ENCODE data around the gene ZNF185.

DNA sequence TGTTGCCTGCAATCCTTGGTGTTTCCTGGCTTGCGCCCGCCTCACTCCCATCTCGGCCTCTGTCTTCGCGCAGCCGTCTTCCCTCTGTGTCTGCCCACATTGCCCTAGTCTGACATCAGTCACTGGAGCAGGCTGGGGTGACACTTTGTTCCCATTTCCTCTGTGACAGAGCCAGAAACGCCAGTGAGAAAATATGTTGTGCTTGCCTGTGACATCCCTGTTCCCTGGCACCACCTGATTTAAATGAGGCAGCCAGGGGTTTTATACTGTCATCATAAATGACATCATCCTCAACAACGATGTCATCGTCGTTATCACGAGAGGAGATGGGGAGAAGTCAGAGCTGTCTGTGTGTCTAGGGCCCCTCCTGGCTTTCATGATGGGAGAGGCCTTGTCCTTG is 29.1 kb downstream of the ZNF185 start:
- no peak for TF ChIP-seq EP300 (IDR thresholded peaks at IDR 0.05)
- TF ChIP-seq, protein P1, sequence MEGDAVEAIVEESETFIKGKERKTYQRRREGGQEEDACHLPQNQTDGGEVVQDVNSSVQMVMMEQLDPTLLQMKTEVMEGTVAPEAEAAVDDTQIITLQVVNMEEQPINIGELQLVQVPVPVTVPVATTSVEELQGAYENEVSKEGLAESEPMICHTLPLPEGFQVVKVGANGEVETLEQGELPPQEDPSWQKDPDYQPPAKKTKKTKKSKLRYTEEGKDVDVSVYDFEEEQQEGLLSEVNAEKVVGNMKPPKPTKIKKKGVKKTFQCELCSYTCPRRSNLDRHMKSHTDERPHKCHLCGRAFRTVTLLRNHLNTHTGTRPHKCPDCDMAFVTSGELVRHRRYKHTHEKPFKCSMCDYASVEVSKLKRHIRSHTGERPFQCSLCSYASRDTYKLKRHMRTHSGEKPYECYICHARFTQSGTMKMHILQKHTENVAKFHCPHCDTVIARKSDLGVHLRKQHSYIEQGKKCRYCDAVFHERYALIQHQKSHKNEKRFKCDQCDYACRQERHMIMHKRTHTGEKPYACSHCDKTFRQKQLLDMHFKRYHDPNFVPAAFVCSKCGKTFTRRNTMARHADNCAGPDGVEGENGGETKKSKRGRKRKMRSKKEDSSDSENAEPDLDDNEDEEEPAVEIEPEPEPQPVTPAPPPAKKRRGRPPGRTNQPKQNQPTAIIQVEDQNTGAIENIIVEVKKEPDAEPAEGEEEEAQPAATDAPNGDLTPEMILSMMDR (IDR thresholded peaks at IDR 0.05): no peak
